ENCODE measurements around the gene OR2A12.
"Not testable (repeated sequence)": the region's sequence is repeated elsewhere in the genome, so short reads cannot be mapped to it uniquely, and the experiment has no call there.

Gene OR2A12

DNA sequence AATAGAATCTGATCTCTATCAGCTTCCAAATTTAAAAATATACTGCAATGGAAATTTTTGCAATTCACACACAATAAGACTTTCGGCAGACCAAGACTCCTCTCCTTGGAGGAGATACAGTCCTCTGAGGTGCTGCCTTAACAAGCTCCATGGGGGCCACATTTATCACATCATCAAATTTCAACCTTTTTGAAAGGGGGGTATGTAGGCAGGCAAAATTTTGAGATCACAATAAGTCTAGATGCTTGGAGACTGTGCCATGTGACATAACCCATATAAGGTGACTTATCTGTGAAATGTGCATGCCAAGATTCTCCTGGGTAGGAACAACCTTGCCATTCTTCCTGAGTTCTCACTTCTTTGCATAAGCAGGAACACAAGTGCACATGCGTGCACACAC lies at the start of gene OR2A12:
Gene OR2A12 (plus strand): TSS at position 301 of the 400 bp plus-strand sequence. CDS start 8,830 bp downstream, outside the sequence.
- no peak for DNase-seq (ENCODE audit: low read depth)

GRCh38 chr7:144036302-144036885 lies 49.7 kb upstream of the OR2A12 start:
- DNase-seq (ENCODE audit: low read depth), result no peak

DNA sequence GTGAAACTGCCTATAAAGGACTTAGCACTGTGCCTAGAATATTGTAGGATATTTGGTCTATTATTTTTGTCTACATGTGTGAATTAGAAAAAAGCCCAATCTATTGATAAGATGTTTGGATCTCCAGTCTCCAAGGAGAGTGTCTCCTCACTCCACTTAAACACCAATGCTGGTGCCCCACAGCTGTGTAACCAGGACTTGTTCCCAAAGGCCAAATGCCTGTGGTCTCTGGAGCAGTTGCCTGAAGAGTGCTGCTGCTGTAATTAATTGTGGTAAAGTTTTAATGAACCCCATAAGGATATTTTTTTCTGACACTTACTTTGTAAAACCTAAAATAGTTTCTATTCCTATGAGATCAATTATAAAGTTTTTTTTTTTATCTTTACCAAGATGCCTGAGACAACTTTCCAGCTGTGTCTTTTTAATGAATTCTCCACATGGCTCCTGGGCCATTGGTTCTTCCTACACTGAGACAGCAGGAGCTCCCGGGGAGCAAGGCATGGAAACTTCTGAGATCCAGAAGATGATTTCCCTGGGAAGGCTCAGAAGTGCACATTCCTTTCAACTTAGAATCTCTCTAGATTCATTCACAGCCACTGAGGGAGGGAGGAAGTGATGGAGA lies 48.6 kb upstream of the OR2A12 start:
- no peak for DNase-seq (ENCODE audit: low read depth)

- no peak for DNase-seq (ENCODE audit: low read depth)
Measured at GRCh38 chr7:144038887-144039286, 47.2 kb upstream of the OR2A12 start.

GRCh38 chr7:144048648-144049047 lies 37.4 kb upstream of the OR2A12 start, which contains the start of gene OR2A5:
TSS of gene OR2A5 (plus strand) at chr7:144048948. CDS start at chr7:144050402, 1,454 bp downstream.
- no peak for DNase-seq (ENCODE audit: low read depth)

DNA sequence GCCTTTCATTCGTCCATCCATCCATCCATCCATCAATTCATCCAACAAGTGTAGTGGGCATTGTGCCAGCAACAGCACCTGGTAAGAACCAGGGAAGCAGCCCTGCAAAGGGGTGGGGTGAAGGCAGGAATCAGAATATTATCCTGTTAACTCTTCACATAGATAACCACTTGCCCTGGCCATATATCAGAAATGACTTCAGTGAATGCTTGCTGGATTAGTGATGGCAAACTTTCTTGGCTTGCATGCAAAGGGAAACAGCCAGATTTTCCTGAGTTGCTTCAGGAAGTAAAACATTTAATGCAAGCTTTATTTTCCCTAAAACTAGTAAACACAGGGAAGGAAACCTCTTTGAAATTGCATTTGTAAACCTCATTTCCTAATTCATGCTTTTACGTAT lies 36.6 kb upstream of the OR2A12 start:
- no peak for DNase-seq (ENCODE audit: low read depth)

GRCh38 chr7:144050093-144050492 lies 36.0 kb upstream of the OR2A12 start:
- no peak for DNase-seq (ENCODE audit: low read depth)

DNA sequence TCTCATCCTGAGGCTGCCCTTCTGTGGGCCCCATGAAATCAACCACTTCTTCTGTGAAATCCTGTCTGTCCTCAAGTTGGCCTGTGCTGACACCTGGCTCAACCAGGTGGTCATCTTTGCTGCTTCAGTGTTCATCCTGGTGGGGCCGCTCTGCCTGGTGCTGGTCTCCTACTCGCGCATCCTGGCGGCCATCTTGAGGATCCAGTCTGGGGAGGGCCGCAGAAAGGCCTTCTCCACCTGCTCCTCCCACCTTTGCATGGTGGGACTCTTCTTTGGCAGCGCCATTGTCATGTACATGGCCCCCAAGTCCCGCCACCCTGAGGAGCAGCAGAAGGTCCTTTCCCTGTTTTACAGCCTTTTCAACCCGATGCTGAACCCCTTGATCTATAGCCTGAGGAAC lies 35.2 kb upstream of the OR2A12 start:
- DNase-seq (ENCODE audit: low read depth), result not testable (repeated sequence)

DNA sequence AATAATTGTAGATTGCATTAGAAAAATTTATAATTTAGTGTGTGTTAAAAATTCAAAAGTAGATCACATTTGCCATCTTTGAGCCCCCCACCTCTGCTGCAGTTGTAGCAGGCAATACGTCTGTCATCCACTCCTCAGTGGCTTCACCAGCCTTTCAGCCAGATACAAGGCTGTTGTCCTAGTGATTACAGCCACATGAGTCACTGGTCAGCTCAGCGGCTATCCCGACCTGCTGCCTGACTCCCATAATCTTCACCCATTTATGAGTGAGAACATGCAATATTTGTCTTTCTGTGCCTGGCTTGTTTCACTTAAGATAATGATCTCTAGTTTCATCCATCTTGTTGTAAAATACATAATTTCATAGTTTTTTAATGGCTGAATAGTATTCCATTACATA lies 28.1 kb upstream of the OR2A12 start:
- DNase-seq (ENCODE audit: low read depth), result no peak

DNA sequence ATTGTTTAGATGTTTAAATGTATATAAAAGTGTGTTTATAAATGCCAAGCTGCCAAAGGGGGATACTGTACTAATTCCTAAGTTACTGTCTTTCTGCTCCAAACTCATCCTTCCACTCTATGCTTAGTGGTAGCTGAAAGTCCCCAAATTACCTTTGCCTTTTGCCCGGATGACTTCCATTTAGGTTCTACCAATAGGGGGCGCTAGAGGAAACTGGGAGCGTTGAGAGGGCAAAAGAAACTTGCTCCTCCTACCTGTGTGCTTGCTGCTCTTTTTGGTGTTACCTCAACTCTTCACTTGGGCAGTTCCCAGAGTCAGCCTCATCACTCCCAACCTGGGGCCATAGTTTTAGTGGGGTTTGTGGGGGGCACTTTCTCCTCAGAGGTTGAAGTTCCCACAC lies 22.4 kb upstream of the OR2A12 start:
- no peak for DNase-seq (ENCODE audit: low read depth)

- DNase-seq (ENCODE audit: low read depth), result no peak
Measured at GRCh38 chr7:144069511-144069910, 16.6 kb upstream of the OR2A12 start, which contains the start of gene OR2A25. TSS of gene OR2A25 (plus strand) at chr7:144069811. CDS start at chr7:144074220, 4,409 bp downstream.

DNA sequence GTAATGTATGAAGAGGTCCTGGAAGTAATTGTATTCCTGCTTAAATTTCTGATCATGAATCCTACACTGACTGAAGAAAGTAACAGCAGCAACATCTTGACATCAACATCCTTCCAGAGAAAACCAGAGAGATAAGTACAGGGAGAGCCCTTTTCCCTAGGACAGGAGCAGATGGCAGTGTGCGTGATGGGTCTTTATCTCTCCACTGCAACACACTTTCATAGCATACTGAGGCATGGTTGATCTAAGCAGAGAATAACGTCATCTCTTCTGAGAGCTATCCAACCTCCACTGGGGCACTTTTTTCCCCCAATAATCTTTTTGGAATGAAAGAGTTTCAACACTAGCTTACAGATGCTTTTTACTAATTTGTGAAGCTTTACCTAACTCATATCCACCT lies 16.1 kb upstream of the OR2A12 start:
- DNase-seq (ENCODE audit: low read depth), result no peak

GRCh38 chr7:144074374-144074773 lies 11.7 kb upstream of the OR2A12 start:
- no peak for DNase-seq (ENCODE audit: low read depth)

- DNase-seq (ENCODE audit: low read depth), result no peak
Measured at GRCh38 chr7:144086730-144087129, 652 bp downstream of the OR2A12 start.

- no peak for DNase-seq (ENCODE audit: low read depth)
Measured at GRCh38 chr7:144087230-144087629, 1.2 kb downstream of the OR2A12 start.

GRCh38 chr7:144090667-144091066 lies 4.6 kb downstream of the OR2A12 start:
- DNase-seq (ENCODE audit: low read depth), result no peak

DNA sequence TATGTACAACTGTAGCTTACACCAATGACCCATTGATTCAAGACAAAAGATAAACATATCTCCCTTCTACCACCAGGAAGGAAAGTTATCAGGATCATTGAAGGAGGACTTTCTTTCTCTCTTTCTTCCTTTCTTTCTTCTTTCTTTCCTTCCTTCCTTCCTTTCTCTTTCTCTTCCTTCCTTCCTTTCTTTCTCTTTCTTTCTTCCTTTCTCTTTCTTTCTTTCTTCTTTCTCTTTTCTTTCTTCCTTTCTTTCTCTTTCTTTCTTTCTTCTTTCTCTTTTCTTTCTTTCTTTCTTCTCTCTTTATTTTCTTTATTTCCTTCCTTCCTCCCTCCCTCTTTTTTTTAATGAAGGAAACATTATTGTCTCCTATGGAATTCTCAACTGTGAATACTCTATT lies 12.7 kb downstream of the OR2A12 start:
- DNase-seq (ENCODE audit: low read depth), result no peak

DNA sequence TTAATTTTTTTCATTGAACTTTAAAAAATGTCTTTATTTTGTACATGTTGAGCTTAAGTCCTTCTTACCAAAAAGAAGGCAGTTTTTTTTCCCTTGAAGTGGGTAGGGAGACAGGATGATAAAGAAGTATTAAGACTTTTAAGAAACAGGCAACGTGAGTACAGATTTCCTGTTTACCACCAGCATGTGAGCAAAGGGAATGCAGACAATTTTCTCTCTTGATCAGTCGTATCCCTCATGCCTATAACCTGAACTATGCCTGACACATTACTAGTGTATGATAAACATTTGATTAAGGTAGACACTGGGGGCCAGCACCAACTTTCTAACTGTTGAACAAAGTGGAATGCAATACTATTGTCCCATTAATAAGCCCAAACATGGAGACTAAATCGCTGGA lies 14.5 kb downstream of the OR2A12 start:
- DNase-seq (ENCODE audit: low read depth), result no peak

- DNase-seq (ENCODE audit: low read depth), result no peak
Measured at GRCh38 chr7:144102041-144102440, 16.0 kb downstream of the OR2A12 start.

DNA sequence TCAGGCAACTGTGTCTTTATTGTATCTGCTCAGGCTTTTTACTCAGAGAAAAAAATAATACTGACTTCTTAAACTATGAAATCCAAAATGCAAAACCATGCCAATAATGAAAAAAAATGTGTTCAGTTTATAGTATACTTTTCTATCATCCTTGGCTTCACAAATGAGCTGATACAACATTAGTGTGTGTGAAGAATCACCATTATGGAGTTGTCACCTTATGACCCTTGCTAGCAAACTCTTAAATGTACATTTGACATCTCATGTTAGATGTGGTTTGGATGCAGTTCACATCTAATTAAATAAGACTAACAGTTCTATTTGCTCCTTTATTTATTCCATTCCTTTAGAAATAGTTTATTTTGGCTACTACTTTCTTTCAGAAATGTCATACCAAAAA lies 19.1 kb downstream of the OR2A12 start:
- no peak for DNase-seq (ENCODE audit: low read depth)

- DNase-seq (ENCODE audit: low read depth), result no peak
Measured at GRCh38 chr7:144109283-144109682, 23.2 kb downstream of the OR2A12 start, which contains the start of gene OR2A2. TSS of gene OR2A2 (plus strand) at chr7:144109583. CDS start at chr7:144109583, 0 bp downstream.

DNA sequence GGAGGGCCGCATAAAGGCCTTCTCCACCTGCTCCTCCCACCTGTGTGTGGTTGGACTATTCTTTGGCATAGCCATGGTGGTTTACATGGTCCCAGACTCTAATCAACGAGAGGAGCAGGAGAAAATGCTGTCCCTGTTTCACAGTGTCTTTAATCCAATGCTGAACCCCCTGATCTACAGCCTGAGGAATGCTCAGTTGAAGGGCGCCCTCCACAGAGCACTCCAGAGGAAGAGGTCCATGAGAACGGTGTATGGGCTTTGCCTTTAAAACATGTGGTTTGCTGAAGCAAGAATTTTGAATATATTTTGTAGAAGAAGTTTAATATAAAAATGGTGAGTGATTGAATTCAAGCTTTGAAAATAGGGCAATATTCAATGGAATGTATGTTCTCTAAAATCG lies 24.2 kb downstream of the OR2A12 start:
- no peak for DNase-seq (ENCODE audit: low read depth)

DNA sequence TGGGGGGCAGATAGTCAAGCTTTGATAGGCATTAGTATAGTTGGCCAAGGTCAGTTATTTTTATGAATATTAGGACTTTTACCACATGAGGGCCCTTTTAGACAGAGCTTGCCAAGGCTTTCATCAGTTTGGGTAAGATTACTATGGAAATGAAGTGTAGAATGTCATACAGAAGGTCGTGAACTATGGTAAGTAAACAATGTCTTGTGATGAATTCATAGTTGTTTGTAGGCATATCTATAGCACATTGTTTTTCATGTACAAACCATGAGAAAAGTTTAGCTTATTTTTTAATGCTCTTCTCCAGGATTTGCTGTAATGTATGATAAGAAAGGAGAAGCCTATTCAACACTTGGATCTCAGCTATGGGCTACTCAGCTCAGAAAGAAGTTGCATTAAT lies 27.6 kb downstream of the OR2A12 start:
- no peak for DNase-seq (ENCODE audit: low read depth)

DNA sequence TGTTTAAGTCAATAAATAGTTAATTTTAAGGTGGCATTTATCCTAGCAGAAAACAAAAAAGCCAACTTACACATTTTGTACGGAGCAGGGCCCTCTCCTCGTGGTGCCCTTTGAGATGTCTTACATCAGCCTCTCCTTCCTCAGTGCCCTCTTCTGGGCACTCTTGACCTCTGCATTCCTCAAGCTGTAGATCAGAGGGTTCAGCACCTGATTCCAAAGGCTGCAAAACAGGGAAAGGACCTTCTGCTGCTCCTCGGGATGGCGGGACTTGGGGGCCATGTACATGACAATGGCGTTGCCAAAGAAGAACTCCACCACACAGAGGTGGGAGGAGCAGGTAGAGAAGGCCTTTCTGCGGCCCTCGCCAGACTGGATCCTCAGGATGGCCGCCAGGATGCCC lies 32.3 kb downstream of the OR2A12 start:
- no peak for DNase-seq (ENCODE audit: low read depth)
